ENCODE results near the gene RPTOR. TPM values are rescaled to one million over a fixed set of nuclear protein-coding genes. Genes with fewer than 3 reads are reported as not detected.

RPTOR gene
- polyA plus RNA-seq, 1 donor (not counting 4 experiments of a cell fraction or from before 2014, with no cell fraction given): 4.0 TPM

DNA sequence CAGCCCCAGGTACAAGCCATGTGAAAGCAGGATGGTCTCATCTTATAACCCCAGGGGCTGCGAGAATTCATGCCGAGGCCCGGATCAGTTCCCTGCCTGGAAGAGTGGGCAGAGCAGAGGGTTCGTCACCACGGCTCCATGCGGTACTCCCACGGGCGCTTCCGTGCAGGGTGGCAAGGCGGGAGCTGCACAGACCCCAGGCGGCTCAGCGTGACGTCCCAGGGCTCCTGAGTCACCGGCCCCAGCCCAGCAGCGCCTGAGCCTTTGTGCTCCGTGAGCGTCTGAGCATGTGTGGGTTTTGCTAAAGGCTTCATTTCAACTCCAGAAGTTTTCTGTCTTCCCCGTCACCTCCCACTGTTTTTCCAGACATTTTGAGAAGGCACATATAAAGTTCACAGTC, 375.8 kb downstream of the RPTOR start:
- no peak overlapping the region for H3K4me3 ChIP-seq (ENCODE audit: control insufficient read depth in 2 of 3, extremely low read depth in 1 of 3, insufficient read depth in 2 of 3, low read depth in 1 of 3, low read length in 3 of 3)
- FAIRE-seq (no peak), DNase-seq (ENCODE audit: low read depth, low spot score) (no peak)

GRCh38 chr17:80921159-80921558, 376.5 kb downstream of the RPTOR start:
- Histone ChIP-seq H2AFZ (ENCODE audit: control insufficient read depth, low read length) (no peak overlapping the region), H3K79me2 (ENCODE audit: control insufficient read depth, insufficient read depth, low read length) (no peaks in the 10 kb centered on the region), H3K4me1 (ENCODE audit: control insufficient read depth, extremely low read depth, insufficient read depth, low read length) (no peaks in the 10 kb centered on the region), H3K4me3 (ENCODE audit: control insufficient read depth in 2 of 3, extremely low read depth in 1 of 3, insufficient read depth in 2 of 3, low read depth in 1 of 3, low read length in 3 of 3) (no peak overlapping the region), H3K27me3 (ENCODE audit: control insufficient read depth, extremely low read depth, insufficient read depth, low read length) (no peaks in the 10 kb centered on the region), H3K27ac (ENCODE audit: control insufficient read depth, insufficient read depth, low read length) (no peak overlapping the region), H3K9me1 (ENCODE audit: control insufficient read depth, extremely low read depth, insufficient read depth, low read length) (no peaks in the 10 kb centered on the region), H4K20me1 (ENCODE audit: control insufficient read depth, extremely low read depth, insufficient read depth, low read length) (no peaks in the 10 kb centered on the region), H3K36me3 (ENCODE audit: control insufficient read depth in 2 of 2, extremely low read depth in 1 of 2, insufficient read depth in 2 of 2, low read length in 2 of 2) (peaks cover 7 to 16% of the 10 kb centered on the region in 2 experiments), H3K4me2 (ENCODE audit: control insufficient read depth, extremely low read depth, insufficient read depth, low read depth, low read length) (no peak overlapping the region), H3K9me3 (ENCODE audit: control insufficient read depth, low read depth, low read length) (no peaks in the 10 kb centered on the region), H3K9ac (ENCODE audit: control insufficient read depth, extremely low read depth, insufficient read depth, low read length) (no peak overlapping the region)
- FAIRE-seq (no peak), DNase-seq (ENCODE audit: low read depth, low spot score) (no peak)
- dilution Hi-C loops (cut with MboI; ENCODE audit: extremely low pct_ligation_motif_present, low sequenced_read_pairs): no loop called here
- no peak for TF ChIP-seq CTCF (optimal IDR thresholded peaks at IDR 0.05 in 1 of 3, IDR thresholded peaks at IDR 0.05 in 1 of 3, conservative IDR thresholded peaks at IDR 0.05 in 1 of 3; ENCODE audit: extremely low read depth in 1 of 3, insufficient read depth in 2 of 3, low read length in 3 of 3)
- TF ChIP-seq EZH2 (IDR thresholded peaks at IDR 0.05; ENCODE audit: low read length): no peak

More for the DNA sequence above, 375.8 kb downstream of the RPTOR start:
- no peaks in the 10 kb centered on the region for H4K20me1 ChIP-seq (ENCODE audit: control insufficient read depth, extremely low read depth, insufficient read depth, low read length)
- dilution Hi-C loops (cut with MboI; ENCODE audit: extremely low pct_ligation_motif_present, low sequenced_read_pairs): no loop called here
- no peaks in the 10 kb centered on the region for H3K27me3 ChIP-seq (ENCODE audit: control insufficient read depth, extremely low read depth, insufficient read depth, low read length)
- H3K4me2 ChIP-seq (ENCODE audit: control insufficient read depth, extremely low read depth, insufficient read depth, low read depth, low read length): no peak overlapping the region
- no peak overlapping the region for H3K9ac ChIP-seq (ENCODE audit: control insufficient read depth, extremely low read depth, insufficient read depth, low read length)
- H3K4me1 ChIP-seq (ENCODE audit: control insufficient read depth, extremely low read depth, insufficient read depth, low read length): no peaks in the 10 kb centered on the region
- no peak overlapping the region for H2AFZ ChIP-seq (ENCODE audit: control insufficient read depth, low read length)
- H3K79me2 ChIP-seq (ENCODE audit: control insufficient read depth, insufficient read depth, low read length): no peaks in the 10 kb centered on the region
- no peaks in the 10 kb centered on the region for H3K9me3 ChIP-seq (ENCODE audit: control insufficient read depth, low read depth, low read length)
- H3K36me3 ChIP-seq (ENCODE audit: control insufficient read depth in 2 of 2, extremely low read depth in 1 of 2, insufficient read depth in 2 of 2, low read length in 2 of 2): peaks cover 5 to 13% of the 10 kb centered on the region in 2 experiments
- H3K9me1 ChIP-seq (ENCODE audit: control insufficient read depth, extremely low read depth, insufficient read depth, low read length): no peaks in the 10 kb centered on the region
- no peak overlapping the region for H3K27ac ChIP-seq (ENCODE audit: control insufficient read depth, insufficient read depth, low read length)
- TF ChIP-seq EZH2 (IDR thresholded peaks at IDR 0.05; ENCODE audit: low read length) (no peak), CTCF (optimal IDR thresholded peaks at IDR 0.05 in 1 of 3, IDR thresholded peaks at IDR 0.05 in 1 of 3, conservative IDR thresholded peaks at IDR 0.05 in 1 of 3; ENCODE audit: extremely low read depth in 1 of 3, insufficient read depth in 2 of 3, low read length in 3 of 3) (no peak)

Data from keratinocyte (primary cell).